GM19438 (cell line): ENCODE measurements around the gene USP8.
"Not testable (repeated sequence)": the region's sequence is repeated elsewhere in the genome, so short reads cannot be mapped to it uniquely, and the experiment has no call there.

Experiments
- ATAC-seq: cut with Tn5 transposase; IDR thresholded peaks from one replicate; pipeline ENCODE4 v1.9.1; 2021; ENCODE audit warnings: low read depth; ENCODE audit not compliant: unreplicated experiment

The USP8 gene

GRCh38 chr15:50438251-50438650 is 14.0 kb downstream of the USP8 start:
- no peak for ATAC-seq

GRCh38 chr15:50440932-50441331 is 16.7 kb downstream of the USP8 start:
- ATAC-seq, result no peak

DNA sequence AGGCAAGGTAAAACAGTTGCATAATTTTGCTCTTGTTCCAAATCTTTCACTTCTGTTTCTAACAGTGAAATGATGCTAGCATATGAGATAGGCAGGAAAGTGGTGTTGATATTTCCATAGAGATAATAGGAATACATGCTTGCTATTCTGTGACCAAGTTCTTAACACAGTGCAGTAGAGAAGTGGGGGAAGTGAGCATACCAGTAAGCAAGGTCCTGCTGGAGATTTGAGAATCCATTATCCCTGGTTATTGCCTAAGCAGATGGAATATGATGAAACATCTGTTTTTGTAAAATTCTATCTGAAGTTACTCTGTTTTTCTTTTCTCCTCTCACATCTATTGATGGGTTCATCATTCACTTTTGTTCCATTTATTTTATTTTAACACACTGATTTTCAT is 28.7 kb downstream of the USP8 start:
- no peak for ATAC-seq

DNA sequence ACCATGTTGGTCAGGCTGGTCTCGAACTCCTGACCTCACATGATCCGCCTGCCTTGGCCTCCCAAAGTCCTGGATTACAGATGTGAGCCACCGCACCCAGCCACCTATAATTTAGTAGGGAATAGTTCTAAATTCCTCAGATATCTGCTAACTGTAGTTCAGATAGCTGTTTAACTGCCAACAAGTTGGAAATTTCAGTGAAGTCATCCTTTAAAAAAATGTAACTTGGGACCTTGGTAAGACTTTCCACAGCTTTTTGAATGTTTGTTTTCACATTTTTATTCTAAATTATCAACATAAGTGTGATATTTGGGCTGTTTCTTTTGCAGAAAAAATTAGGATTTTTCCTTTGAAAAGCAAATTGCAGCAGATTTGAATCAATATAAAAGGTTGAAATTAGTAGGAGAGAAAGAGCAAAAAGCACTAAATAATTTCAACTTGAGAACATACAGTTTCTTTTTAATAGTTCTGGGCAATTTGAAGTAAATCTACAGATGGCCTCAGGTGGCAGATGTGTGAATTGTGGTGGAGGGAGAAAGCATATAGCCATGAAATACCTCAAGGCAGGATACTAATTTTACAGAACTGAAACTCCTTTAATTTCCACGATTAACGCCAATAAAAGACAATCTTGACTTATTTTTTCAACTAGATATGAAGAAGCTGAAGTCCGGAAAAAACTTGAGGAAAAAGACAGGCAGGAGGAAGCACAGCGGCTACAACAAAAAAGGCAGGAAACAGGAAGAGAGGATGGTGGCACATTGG is 34.3 kb downstream of the USP8 start:
- ATAC-seq, result no peak

DNA sequence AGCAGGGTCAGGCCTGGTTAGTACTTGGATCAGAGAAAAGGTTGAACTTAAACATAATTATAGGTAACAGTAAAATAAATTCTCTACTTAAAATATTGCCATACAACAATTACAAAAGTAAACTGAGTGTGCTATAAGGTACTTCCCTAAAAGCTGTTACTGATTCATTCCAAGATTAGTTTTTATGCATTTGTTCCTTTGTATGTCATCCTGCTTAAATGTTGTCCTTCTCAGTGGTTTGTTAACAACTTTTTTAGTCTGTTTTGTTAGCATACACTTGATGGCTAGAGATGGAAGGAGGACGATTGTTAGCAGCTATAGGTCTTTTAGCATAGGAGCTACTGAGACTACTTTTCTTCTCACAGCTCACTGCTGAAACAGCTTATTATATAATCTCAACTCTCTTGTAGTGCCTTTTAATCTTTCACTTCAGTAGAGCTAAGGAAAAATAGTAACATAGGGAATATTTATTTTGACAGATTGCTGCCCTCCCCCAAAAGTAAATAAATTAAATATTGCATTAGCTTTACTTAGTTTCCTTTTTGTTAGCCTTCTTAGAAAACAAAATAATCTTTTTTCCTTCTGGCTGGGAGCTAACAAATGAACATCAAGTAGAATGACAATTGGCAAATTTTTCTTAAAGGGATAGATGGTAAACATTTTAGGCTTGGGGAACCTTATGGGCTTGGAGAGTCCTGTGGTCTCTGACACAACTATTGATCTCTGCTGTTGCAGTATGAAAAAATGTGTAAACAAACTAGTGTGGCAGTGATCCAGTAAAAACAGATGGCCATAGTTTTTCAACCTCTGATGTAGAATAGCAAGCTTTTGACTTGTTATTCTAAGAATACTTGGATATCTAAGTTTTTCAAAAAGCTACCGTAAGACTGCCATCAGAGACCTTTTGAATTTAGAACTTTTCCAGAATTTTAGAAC is 39.5 kb downstream of the USP8 start:
- no peak for ATAC-seq

DNA sequence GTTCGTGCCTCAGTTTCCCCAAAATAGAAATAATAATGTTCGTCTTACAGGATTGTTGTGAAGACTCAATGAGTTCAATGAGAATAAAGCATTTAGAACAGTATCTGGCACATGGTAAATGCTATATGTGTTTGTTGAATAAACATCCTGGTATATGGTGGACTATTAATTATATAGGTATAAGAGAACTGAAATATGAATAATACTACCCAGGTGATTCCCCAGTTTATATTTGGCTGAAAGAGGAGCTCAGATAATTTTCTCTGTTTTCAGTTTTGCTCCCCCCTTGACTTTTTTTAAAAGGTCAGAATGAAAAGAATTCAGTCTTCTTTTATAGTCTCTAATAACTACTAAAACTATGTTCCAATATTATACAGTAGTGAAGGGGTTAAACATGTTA is 46.9 kb downstream of the USP8 start:
- ATAC-seq, result no peak

DNA sequence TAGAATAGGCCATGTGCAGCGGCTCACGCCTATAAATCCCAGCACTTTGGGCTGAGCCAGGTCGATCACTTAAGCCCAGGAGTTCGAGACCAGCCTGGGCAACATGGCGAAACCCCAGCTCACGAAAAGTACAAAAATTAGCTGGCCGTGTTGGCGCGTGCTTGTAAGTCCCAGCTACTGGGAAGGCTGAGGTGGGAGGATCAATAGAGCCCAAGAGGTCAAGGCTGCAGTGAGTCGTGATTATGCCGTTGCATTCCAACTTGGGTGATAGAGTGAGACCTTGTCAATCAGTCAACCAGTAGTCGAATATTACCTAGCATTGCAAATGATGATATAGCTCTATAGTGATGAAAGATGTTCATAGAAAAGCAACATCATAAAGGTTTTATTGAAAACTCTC is 51.9 kb downstream of the USP8 start:
- ATAC-seq, result no peak

DNA sequence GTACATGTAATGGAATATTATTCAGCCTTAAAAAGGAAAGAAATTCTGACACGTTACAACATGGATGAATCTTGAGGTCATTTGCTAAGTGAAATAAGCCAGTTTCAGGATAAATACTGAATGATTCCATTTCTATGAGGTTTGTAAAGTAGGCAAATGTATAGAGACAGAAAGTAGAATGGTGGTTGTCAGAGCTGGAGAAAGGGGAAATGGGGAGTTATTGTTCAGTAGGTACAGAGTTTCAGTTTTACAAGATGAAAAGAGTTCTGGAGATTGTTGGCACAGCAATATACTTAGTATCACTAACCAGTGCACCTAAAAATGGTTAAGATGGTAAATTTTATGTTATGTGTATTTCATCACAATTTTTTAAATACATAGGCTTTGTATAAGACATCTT is 60.6 kb downstream of the USP8 start:
- ATAC-seq, result peak; percentile 60

- no peak for ATAC-seq
Measured at GRCh38 chr15:50485389-50485788, 61.2 kb downstream of the USP8 start.

DNA sequence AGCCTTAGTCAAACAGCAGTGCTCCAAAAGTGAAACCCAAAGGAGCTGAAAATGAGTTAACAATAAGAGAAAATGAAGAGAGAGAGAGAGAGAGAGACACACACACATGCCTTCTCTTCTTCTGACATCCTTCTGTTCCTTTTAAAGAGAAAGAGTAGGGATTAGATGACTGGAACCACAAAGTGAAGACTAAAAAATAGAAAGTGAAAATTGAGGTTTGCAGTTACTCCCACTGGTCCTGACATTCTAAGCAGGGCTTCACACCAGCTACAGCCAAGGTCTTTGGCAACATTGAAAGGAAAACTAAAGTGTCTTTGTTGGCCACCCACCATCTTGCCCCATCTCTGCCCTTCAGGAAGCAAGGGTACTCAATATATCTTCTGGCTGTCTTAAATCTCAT is 63.1 kb downstream of the USP8 start:
- ATAC-seq, result no peak

DNA sequence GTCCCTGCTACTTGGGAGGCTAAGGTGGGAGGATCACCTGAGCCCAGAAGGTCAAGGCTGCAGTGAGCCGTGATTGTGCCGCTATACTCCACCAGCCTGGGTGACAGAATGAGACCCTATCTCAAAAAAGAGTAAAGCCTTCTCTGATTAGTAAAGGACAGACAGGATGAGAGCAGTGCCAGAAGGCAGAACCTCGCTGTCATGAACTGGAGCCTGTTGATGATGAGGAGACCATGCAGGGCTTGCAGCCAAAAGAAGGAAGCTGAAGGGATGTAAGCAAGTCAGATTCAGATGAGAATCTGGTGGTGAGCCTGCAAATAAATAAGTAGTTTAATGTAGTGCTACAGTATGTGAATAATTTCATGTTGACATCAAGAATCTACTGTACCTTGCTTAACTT is 69.4 kb downstream of the USP8 start:
- ATAC-seq, result no peak

DNA sequence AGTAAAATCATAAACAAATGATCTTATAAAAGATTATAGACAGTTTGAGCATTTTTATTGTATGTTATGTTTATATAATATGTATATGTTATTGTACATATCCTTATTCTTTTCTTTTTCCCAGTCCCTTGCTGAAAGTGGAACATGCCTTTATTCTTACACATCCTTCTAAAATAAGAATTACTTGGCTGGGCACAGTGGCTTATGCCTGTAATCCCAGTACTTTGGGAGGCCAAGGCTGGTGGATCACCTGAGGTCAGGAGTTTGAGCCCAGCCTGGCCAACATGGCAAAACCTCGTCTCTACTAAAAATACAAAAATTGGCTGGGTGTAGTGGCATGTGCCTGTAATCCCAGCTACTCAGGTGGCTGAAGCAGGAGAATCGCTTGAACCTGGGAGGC is 70.3 kb downstream of the USP8 start:
- ATAC-seq, result not testable (repeated sequence)

- ATAC-seq, result no peak
Measured at GRCh38 chr15:50496692-50497091, 72.5 kb downstream of the USP8 start.

DNA sequence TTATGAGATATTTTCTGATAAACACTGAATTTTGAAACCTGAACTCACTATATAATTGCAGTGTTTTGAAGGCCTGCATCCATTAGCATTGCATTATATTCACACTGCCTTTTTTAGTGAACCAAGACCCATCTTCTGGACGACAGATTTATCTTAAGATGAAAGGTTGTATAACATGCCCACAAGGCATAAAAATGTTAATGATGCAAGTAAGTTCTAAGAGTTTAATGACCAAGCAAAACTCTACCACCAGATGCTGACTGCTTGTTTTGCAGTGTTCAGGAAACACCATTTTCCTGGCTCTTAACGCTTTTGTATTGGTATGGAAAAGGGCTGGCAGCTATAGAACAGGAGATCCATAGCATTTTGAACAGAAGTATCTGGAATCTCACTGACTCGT is 76.1 kb downstream of the USP8 start:
- ATAC-seq, result no peak

DNA sequence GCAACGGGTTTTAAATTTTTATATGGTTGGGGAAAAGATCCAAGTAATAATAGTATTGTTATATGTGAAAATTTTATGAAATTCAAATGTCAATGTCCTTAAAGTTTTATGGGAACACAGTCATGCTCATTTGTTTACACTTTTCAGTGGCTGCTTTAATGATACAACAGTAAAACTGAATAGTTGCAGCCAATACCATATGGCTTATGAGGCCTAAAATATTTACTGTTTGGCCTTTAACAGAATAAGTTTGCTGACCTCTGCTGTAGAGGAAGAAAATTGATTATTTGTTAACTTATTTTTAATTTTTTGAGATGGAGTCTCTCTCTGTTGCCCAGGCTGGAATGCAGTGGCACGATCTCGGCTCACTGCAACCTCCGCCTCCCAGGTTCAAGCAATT is 77.6 kb downstream of the USP8 start:
- ATAC-seq, result no peak

- ATAC-seq, result no peak
Measured at GRCh38 chr15:50503144-50503543, 78.9 kb downstream of the USP8 start.

- ATAC-seq, result not testable (repeated sequence)
Measured at GRCh38 chr15:50505656-50506055, 81.5 kb downstream of the USP8 start.

DNA sequence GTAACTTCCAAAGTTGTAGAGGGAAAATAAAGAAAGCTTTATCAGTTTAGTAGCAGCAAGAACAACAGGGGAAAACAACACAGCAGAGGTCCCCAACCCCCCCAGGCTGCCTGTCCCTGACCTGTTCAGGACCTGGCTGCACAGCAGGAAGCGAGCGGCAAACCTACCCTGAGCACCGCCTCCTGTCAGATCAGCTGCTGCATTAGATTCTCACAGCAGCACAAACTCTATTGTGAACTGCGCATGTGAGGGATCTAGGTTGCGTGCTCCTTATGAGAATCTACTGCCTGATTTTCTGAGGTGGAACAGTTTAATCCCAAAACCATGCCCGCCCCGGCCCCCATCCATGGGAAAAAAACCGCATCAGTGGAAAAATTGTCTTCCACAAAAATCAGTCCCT is 81.9 kb downstream of the USP8 start:
- no peak for ATAC-seq

DNA sequence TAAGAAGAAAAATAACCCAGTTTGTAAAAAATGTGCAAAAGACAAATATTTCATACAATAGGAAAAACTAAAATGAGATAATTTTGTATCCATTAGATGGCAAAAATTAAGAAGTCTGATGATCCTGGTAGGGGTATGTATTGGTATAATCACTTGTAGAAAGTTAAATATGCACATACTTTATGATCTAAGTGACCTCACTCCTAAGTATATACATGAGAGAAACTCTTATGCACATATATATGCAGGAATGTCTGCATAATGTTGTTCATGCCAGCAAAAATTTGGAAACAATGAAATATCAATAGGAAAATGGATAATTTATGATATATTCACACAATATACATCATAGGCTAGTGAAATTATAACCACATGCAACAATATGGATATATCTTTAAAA is 88.8 kb downstream of the USP8 start:
- no peak for ATAC-seq

DNA sequence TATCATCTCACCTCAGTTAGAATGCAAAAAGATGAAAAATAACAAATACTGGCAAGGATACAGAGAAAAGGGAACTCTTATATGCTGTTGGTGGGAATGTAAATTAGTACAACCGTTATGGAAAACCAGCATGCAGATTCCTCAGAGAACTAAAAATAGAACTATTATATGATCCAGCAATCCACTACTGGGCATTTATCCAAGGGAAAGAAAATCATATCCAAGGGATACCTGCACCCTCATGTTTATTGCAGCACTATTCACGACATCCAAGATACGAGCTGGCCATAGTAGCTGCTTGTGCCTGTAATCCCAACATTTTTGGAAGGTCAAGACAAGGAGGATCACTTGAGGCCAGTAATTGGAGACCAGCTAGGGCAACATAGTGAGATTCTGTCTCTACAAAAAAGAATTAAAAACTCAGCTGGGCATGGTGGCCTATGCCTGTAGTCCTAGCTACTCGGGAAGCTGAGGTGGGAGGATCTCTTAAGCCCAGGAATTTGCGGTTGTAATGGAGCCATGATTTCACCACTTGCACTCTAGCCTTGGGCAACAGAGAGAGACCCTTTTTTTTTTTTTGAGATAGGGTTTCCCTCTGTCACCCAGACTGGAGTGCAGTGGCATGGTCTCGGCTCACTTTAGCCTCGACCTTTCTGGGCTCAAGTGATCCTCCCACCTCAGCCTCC is 95.7 kb downstream of the USP8 start:
- no peak for ATAC-seq

GRCh38 chr15:50523851-50524251 is 99.6 kb downstream of the USP8 start:
- no peak for ATAC-seq
